H1 (cell line): ENCODE results near the gene OR52M1. TPM values are rescaled to one million over a fixed set of nuclear protein-coding genes. Genes with fewer than 3 reads are reported as not detected.

Experiments used
- CTCF ChIA-PET: fragments of 300-600 bp; sonication (Branson Sonifier 250); formaldehyde crosslinking; loops from one replicate; lab custom pipeline; 2021; ENCODE audit not compliant: partially characterized antibody; lab: Charles Lee
- POLR2A ChIA-PET: fragments of 300-600 bp; sonication (Branson Sonifier 250); formaldehyde crosslinking; loops from one replicate; lab custom pipeline; 2021; ENCODE audit warnings: inconsistent platforms; ENCODE audit not compliant: partially characterized antibody; lab: Charles Lee
- DNase-seq, 2 experiments: peaks; one replicate each; pipeline versions ENCODE4 v3.0.0 to v3.0.0-alpha.2; 2010 to 2022; ENCODE audit warnings: low spot score in 2 of 2, low read depth in 1 of 2, mixed read lengths in 1 of 2
- FAIRE-seq: peaks from 2 replicates; lab custom pipeline; 2011; peaks lifted over from hg19 to GRCh38; lab: Jason Lieb, UNC
- H2AFZ ChIP-seq: 2 replicates; pipeline ENCODE4 v1.8.1; 2012; ENCODE audit warnings: low read length, inconsistent platforms
- H2AK5ac ChIP-seq: 2 replicates; pipeline ENCODE4 v1.6.1; 2013; ENCODE audit warnings: low read depth, low read length
- H2BK120ac ChIP-seq: replicated peaks from 2 replicates; pipeline ENCODE3; 2013; ENCODE audit warnings: low read depth, low read length, inconsistent platforms
- H2BK12ac ChIP-seq: 2 replicates; pipeline ENCODE4 v1.6.1; 2013; ENCODE audit warnings: low read depth, low read length
- H2BK15ac ChIP-seq: 2 replicates; pipeline ENCODE4 v1.6.1; 2013; ENCODE audit warnings: low read length
- H2BK20ac ChIP-seq: 2 replicates; pipeline ENCODE4 v1.6.1; 2013; ENCODE audit warnings: low read length
- H2BK5ac ChIP-seq: 2 replicates; pipeline ENCODE4 v1.6.1; 2013; ENCODE audit warnings: low read depth, low read length
- H3K14ac ChIP-seq: 2 replicates; pipeline ENCODE4 v1.6.1; 2013; ENCODE audit warnings: inconsistent platforms; ENCODE audit not compliant: insufficient read length
- H3K18ac ChIP-seq: 2 replicates; pipeline ENCODE4 v1.6.1; 2013; ENCODE audit warnings: low read length; ENCODE audit errors: extremely low read depth
- H3K23ac ChIP-seq: 2 replicates; pipeline ENCODE4 v1.6.1; 2013; ENCODE audit warnings: inconsistent platforms; ENCODE audit not compliant: insufficient read length
- H3K23me2 ChIP-seq: 2 replicates; pipeline ENCODE4 v1.6.1; 2013; ENCODE audit warnings: low read depth, low read length
- H3K27ac ChIP-seq: 2 replicates; pipeline ENCODE4 v1.6.1; 2011; ENCODE audit warnings: low read depth, low read length, inconsistent platforms
- H3K27me3 ChIP-seq, 4 experiments: replicated peaks in 1 of 4; 1 replicate in 1 of 4; 2 replicates in 3 of 4; pipeline versions ENCODE4 v1.6.1 to v1.8.1; 2011 to 2013; ENCODE audit warnings: low read length in 3 of 4, mild to moderate bottlenecking in 3 of 4, inconsistent platforms in 2 of 4, mixed read lengths in 2 of 4, moderate library complexity in 1 of 4; ENCODE audit not compliant: control insufficient read depth in 3 of 4, insufficient read depth in 3 of 4; ENCODE audit errors: extremely low read depth in 1 of 4
- H3K36me3 ChIP-seq, 4 experiments: 2 replicates each; pipeline versions ENCODE4 v1.6.1 to v1.8.1; 2011 to 2013; ENCODE audit warnings: mild to moderate bottlenecking in 4 of 4, low read length in 3 of 4, moderate library complexity in 2 of 4, control low read depth in 1 of 4, inconsistent platforms in 1 of 4; ENCODE audit not compliant: insufficient read depth in 4 of 4, control insufficient read depth in 2 of 4
- H3K4ac ChIP-seq: replicated peaks from 2 replicates; pipeline ENCODE3; 2013; ENCODE audit warnings: low read length, low read depth, mixed read lengths, inconsistent platforms; ENCODE audit not compliant: insufficient read length
- H3K4me1 ChIP-seq, 4 experiments: replicated peaks in 1 of 4; 1 replicate in 1 of 4; 2 replicates in 3 of 4; pipeline versions ENCODE4 v1.6.1 to v1.8.1; 2011 to 2013; ENCODE audit warnings: low read length in 3 of 4, inconsistent platforms in 2 of 4, mixed read lengths in 1 of 4; ENCODE audit not compliant: insufficient read depth in 4 of 4, control insufficient read depth in 3 of 4
- H3K4me2 ChIP-seq, 2 experiments: 2 replicates each; pipeline versions ENCODE4 v1.6.1 to v1.8.1; 2011 to 2013; ENCODE audit warnings: low read depth in 2 of 2, low read length in 2 of 2, control low read depth in 1 of 2, inconsistent platforms in 1 of 2, mild to moderate bottlenecking in 1 of 2; ENCODE audit not compliant: insufficient read depth in 1 of 2
- H3K4me3 ChIP-seq, 4 experiments: fragments of 200-600, 300-600 bp in 1 of 4; sonication (generic), shearing (Covaris generic), sonication (Bioruptor Twin) in 1 of 4; 2 replicates each; pipeline versions ENCODE4 v1.5.1 to v1.8.1; 2011 to 2016; ENCODE audit warnings: low read length in 4 of 4, low read depth in 3 of 4, control low read depth in 2 of 4, inconsistent platforms in 2 of 4, mild to moderate bottlenecking in 2 of 4, mixed read lengths in 1 of 4, moderate library complexity in 1 of 4; ENCODE audit not compliant: insufficient read depth in 2 of 4; ENCODE audit errors: extremely low read depth in 1 of 4
- H3K56ac ChIP-seq: replicated peaks from 2 replicates; pipeline ENCODE3; 2013; ENCODE audit warnings: low read depth, mild to moderate bottlenecking, mixed read lengths, low read length, inconsistent platforms; ENCODE audit not compliant: insufficient read length
- H3K79me1 ChIP-seq: 2 replicates; pipeline ENCODE4 v1.6.1; 2013; ENCODE audit warnings: low read depth, low read length, control low read depth
- H3K79me2 ChIP-seq, 2 experiments: 2 replicates each; pipeline versions ENCODE4 v1.6.1 to v1.8.1; 2012 to 2013; ENCODE audit warnings: low read length in 2 of 2, mild to moderate bottlenecking in 2 of 2, inconsistent platforms in 1 of 2; ENCODE audit not compliant: insufficient read depth in 2 of 2, control insufficient read depth in 1 of 2
- H3K9ac ChIP-seq, 4 experiments: replicated peaks in 1 of 4; 1 replicate in 1 of 4; 2 replicates in 3 of 4; pipeline versions ENCODE4 v1.6.1 to v1.8.1; 2011 to 2013; ENCODE audit warnings: low read depth in 3 of 4, low read length in 3 of 4, control low read depth in 2 of 4, mild to moderate bottlenecking in 2 of 4, moderate library complexity in 2 of 4, inconsistent platforms in 1 of 4; ENCODE audit errors: extremely low read depth in 1 of 4
- H3K9me3 ChIP-seq, 2 experiments: 2 replicates each; pipeline versions ENCODE4 v1.6.1 to v1.8.1; 2012 to 2013; ENCODE audit warnings: mild to moderate bottlenecking in 2 of 2, moderate library complexity in 2 of 2, control low read depth in 1 of 2, inconsistent platforms in 1 of 2, low read depth in 1 of 2, low read length in 1 of 2, mixed read lengths in 1 of 2; ENCODE audit not compliant: insufficient read depth in 2 of 2
- H4K20me1 ChIP-seq, 2 experiments: replicated peaks in 1 of 2; 2 replicates each; pipeline versions ENCODE3 to v1.8.1; 2011 to 2013; ENCODE audit warnings: inconsistent platforms in 2 of 2, low read length in 2 of 2, mild to moderate bottlenecking in 1 of 2; ENCODE audit not compliant: insufficient read depth in 2 of 2, control insufficient read depth in 1 of 2
- H4K5ac ChIP-seq: 2 replicates; pipeline ENCODE4 v1.6.1; 2013; ENCODE audit warnings: low read length, low read depth, mixed read lengths, inconsistent platforms; ENCODE audit not compliant: insufficient read length
- H4K8ac ChIP-seq: 2 replicates; pipeline ENCODE4 v1.8.0; 2013; ENCODE audit warnings: mild to moderate bottlenecking, moderate library complexity, low read length, inconsistent platforms; ENCODE audit not compliant: insufficient read depth; ENCODE audit errors: extremely low read depth
- H4K91ac ChIP-seq: replicated peaks from 2 replicates; pipeline ENCODE3; 2013; ENCODE audit warnings: low read length, mixed read lengths, inconsistent platforms; ENCODE audit not compliant: insufficient read length
- ATF3 ChIP-seq: IDR thresholded peaks from 2 replicates; pipeline ENCODE4 v1.6.1; 2011; ENCODE audit warnings: low read depth, mild to moderate bottlenecking, low read length; ENCODE audit not compliant: insufficient read depth
- BACH1 ChIP-seq: IDR thresholded peaks from 2 replicates; pipeline ENCODE4 v1.6.1; 2012; ENCODE audit warnings: low read length, improper control_type of control experiment
- BCL11A ChIP-seq, 2 experiments: IDR thresholded peaks; one replicate each; pipeline ENCODE4 v1.6.1; 2011; ENCODE audit warnings: low read depth in 2 of 2, low read length in 2 of 2, mild to moderate bottlenecking in 2 of 2
- CHD2 ChIP-seq: IDR thresholded peaks from 2 replicates; pipeline ENCODE4 v1.6.1; 2012; ENCODE audit warnings: low read length, improper control_type of control experiment
- EGR1 ChIP-seq: IDR thresholded peaks from 2 replicates; pipeline ENCODE4 v1.6.1; 2011; ENCODE audit warnings: low read depth, low read length, borderline replicate concordance
- GABPA ChIP-seq: IDR thresholded peaks from 2 replicates; pipeline ENCODE4 v1.6.1; 2011; ENCODE audit warnings: mild to moderate bottlenecking, low read length, moderate library complexity, borderline replicate concordance; ENCODE audit not compliant: insufficient read depth
- JUN ChIP-seq: IDR thresholded peaks from 2 replicates; pipeline ENCODE4 v1.6.1; 2011; ENCODE audit warnings: low read depth, mild to moderate bottlenecking, improper control_type of control experiment, low read length
- PHF8 ChIP-seq: fragments of 200-600 bp; sonication (generic); conservative IDR thresholded peaks from 2 replicates; pipeline ENCODE4 v1.7.1; 2012; ENCODE audit warnings: low read depth, mild to moderate bottlenecking, inconsistent platforms, low read length, moderate library complexity
- TAF1 ChIP-seq: IDR thresholded peaks from 2 replicates; pipeline ENCODE4 v1.6.1; 2011; ENCODE audit warnings: mild to moderate bottlenecking, low read depth, low read length
- WGBS, 2 experiments: shearing (Covaris generic) in 1 of 2; methylation state at CpG; one replicate each; pipeline versions ENCODE4 v1.1.6 to v1.1.7; 2013 to 2015; ENCODE audit warnings: low lambda C conversion rate in 2 of 2, mixed read lengths in 2 of 2, inconsistent platforms in 1 of 2, low coverage in 1 of 2, missing lambda C conversion rate in 1 of 2; ENCODE audit not compliant: insufficient replicate concordance in 2 of 2, insufficient coverage in 1 of 2, insufficient read length in 1 of 2; ENCODE audit errors: extremely low coverage in 1 of 2, missing lambda C conversion rate in 1 of 2; 5-methylcytosine and 5-hydroxymethylcytosine counted together
- polyA plus RNA-seq, 7 experiments: library from polyadenylated mRNA; depleted of rRNA in 3 of 7; stranded (reverse) in 5 of 7; unstranded in 2 of 7; fragments of >200 nt in 5 of 7; fragments of 200-250 nt in 2 of 7; gene quantifications; 1 replicate in 5 of 7; 2 replicates in 1 of 7; 4 replicates in 1 of 7; pipeline versions ENCODE4 v1.2.1 to v1.2.3, GENCODE V29; 2011 to 2013; ENCODE audit warnings: missing spikeins in 2 of 7, mixed read lengths in 2 of 7
- total RNA-seq: library from RNA; stranded (reverse); fragmentation: NEBNext Ultra II Directional; extraction: Animal tissue kit (Norgen Biotek cat#: 25700); gene quantifications from 2 replicates; pipeline ENCODE4 v1.2.1, GENCODE V29; 2021

Gene OR52M1
- total and polyA plus RNA-seq, 2 of the 8 experiments (the other 6 are each of a cell fraction or from before 2014, with no cell fraction given) = not detected

DNA sequence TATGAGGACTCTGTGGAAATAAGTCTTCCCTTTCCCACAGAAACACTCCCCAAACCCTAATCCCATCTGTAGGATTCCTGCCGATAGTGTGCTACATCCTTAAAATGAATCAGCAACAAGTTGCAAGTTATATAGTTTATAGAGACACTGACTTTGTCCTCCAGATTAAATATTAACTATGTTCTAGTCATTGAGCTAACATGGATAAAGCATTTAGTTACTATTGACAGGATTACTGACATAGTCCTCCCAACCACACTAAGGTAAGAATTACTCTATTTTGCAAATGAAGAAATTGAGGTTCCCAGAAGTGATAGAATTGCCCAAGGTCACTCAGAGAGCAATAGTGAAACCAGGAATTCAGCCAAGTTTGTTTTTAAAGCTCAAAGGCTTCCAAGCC lies 1.9 kb downstream of the OR52M1 start:
- Histone ChIP-seq H3K79me1 (no peaks in the 10 kb centered on the region), H3K36me3 (no peaks in the 10 kb centered on the region), H2BK15ac (no peak overlapping the region), H2BK5ac (no peak overlapping the region), H2BK120ac (no peak overlapping the region), H3K4me2 (no peak overlapping the region), H4K8ac (no peak overlapping the region), H2AK5ac (no peak overlapping the region), H2AFZ (no peak overlapping the region), H3K9ac (no peak overlapping the region), H3K27me3 (no peaks in the 10 kb centered on the region), H3K9me3 (peaks cover 0 to 3% of the 10 kb centered on the region in 2 experiments; a peak in 1 of 4 replicates), H3K56ac (no peak overlapping the region), H3K18ac (no peak overlapping the region), H2BK12ac (no peak overlapping the region), H3K4me3 (no peak overlapping the region), H4K91ac (no peak overlapping the region), H3K79me2 (no peaks in the 10 kb centered on the region), H4K20me1 (no peaks in the 10 kb centered on the region), H4K5ac (no peak overlapping the region), H2BK20ac (no peak overlapping the region), H3K4ac (no peak overlapping the region), H3K4me1 (no peaks in the 10 kb centered on the region), H3K23me2 (no peaks in the 10 kb centered on the region), H3K23ac (no peak overlapping the region), H3K27ac (no peak overlapping the region), H3K14ac (no peak overlapping the region)
- no peak for DNase-seq
- CTCF ChIA-PET = interaction anchor here (1.7 to 8.0 kb wide), 3 partner anchors 6 to 364 kb away, joined by 12 to 72 read pairs (median 12); no protein-coding TSS in a partner anchor
- TF ChIP-seq BCL11A (IDR thresholded peaks at IDR 0.05; ENCODE audit: low read depth in 2 of 2, low read length in 2 of 2) = no peak
- TF ChIP-seq CHD2 = no peak
- TF ChIP-seq EGR1 = no peak
- no peak for TF ChIP-seq PHF8
- no peak for TF ChIP-seq ATF3
- TF ChIP-seq BACH1 = no peak
- TF ChIP-seq TAF1 = no peak
- TF ChIP-seq JUN = no peak
- no peak for TF ChIP-seq GABPA
- FAIRE-seq = no peak
- 95% methylated on average over 1 of the region's 1 CpG; no CpG with 5 or more reads in 1 of the 2 experiments for WGBS, 2 experiments
- POLR2A ChIA-PET = no interaction called here
